Breast epithelium (tissue), 3 donors: ENCODE data around the gene TMEM222.

Experiments used
- POLR2A ChIP-seq: fragments of 450-650 bp; IDR thresholded peaks from one replicate; pipeline ENCODE4 v1.6.1; 2016; ENCODE audit warnings: antibody characterized with exemption, mild to moderate bottlenecking, moderate library complexity
- POLR2AphosphoS5 ChIP-seq, 3 donors: sonication (generic); formaldehyde crosslinking; IDR thresholded peaks; one replicate each; pipeline ENCODE4 v1.6.1; 2017; ENCODE audit warnings: antibody characterized with exemption in 3 of 3
- TF ChIP-seq, protein P1 (sequence below), 3 donors: fragments of 450-650 bp; IDR thresholded peaks; one replicate each; pipeline ENCODE4 v1.5.1; 2016 to 2017; ENCODE audit warnings: antibody characterized with exemption in 3 of 3, mild to moderate bottlenecking in 3 of 3, moderate library complexity in 3 of 3

DNA sequence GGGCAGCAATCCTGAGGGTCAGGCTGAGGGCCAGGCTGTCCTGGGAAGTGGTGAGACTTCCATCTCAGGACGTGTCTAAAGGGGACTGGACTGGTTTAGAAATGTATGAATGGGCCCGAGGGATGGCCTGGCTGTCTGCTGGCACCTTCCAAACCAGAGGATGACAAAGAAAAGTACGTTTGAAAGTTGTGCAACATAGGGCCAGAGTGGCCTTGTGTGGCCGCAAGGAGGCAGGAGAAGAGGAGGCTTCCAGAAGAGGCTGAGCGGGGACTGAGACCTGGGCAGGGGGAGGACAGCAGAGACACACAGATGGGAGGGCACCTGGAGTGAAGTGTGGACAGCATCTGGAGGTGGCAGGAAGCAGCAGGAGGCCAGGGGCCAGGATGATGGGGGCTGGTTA, 17.2 kb downstream of the TMEM222 start:
- TF ChIP-seq POLR2A = no peak
- TF ChIP-seq, protein P1, sequence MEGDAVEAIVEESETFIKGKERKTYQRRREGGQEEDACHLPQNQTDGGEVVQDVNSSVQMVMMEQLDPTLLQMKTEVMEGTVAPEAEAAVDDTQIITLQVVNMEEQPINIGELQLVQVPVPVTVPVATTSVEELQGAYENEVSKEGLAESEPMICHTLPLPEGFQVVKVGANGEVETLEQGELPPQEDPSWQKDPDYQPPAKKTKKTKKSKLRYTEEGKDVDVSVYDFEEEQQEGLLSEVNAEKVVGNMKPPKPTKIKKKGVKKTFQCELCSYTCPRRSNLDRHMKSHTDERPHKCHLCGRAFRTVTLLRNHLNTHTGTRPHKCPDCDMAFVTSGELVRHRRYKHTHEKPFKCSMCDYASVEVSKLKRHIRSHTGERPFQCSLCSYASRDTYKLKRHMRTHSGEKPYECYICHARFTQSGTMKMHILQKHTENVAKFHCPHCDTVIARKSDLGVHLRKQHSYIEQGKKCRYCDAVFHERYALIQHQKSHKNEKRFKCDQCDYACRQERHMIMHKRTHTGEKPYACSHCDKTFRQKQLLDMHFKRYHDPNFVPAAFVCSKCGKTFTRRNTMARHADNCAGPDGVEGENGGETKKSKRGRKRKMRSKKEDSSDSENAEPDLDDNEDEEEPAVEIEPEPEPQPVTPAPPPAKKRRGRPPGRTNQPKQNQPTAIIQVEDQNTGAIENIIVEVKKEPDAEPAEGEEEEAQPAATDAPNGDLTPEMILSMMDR (IDR thresholded peaks at IDR 0.05) = no peak
- TF ChIP-seq POLR2AphosphoS5 (IDR thresholded peaks at IDR 0.05) = no peak
